OCI-LY7 (cell line): ENCODE data around the gene IGF2BP2. TPM values are rescaled to one million over a fixed set of nuclear protein-coding genes. Genes with fewer than 3 reads are reported as not detected.

Source experiments
- Bru-seq: library from RNA; stranded (reverse); fragments of 400-500 nt; gene quantifications from one replicate; lab custom pipeline; 2021; lab: Mats Ljungman, UMichigan
- BruChase-seq, 2 experiments: library from RNA; stranded (reverse); fragments of 400-500 nt; gene quantifications; one replicate each; lab custom pipeline; 2021; lab: Mats Ljungman, UMichigan
- BruUV-seq: library from RNA; stranded (reverse); fragments of 400-500 nt; replicated peaks from 2 replicates; lab custom pipeline; 2021; lab: Mats Ljungman, UMichigan
- CTCF ChIA-PET: fragments of 300-600 bp; sonication (Branson Sonifier 250); formaldehyde crosslinking; loops from one replicate; lab custom pipeline; 2022; ENCODE audit warnings: antibody characterized with exemption; ENCODE audit not compliant: unreplicated experiment; lab: Charles Lee
- POLR2A ChIA-PET: fragments of 300-600 bp; sonication (Branson Sonifier 250); formaldehyde crosslinking; loops from one replicate; lab custom pipeline; 2022; ENCODE audit warnings: antibody characterized with exemption; lab: Charles Lee
- DNase-seq: peaks from one replicate; pipeline ENCODE4 v3.0.0-alpha.2; 2015; ENCODE audit warnings: low spot score
- H2AFZ ChIP-seq: fragments of 200-600 bp; sonication (generic), shearing (Covaris generic); 2 replicates; pipeline ENCODE4 v1.6.1; 2014; ENCODE audit warnings: mild to moderate bottlenecking, antibody characterized with exemption, low read length, moderate library complexity
- H3K27ac ChIP-seq: fragments of 200-600 bp; sonication (generic); 2 replicates; pipeline ENCODE4 v1.5.1; 2014; ENCODE audit warnings: mixed run types, low read depth, mild to moderate bottlenecking, moderate library complexity, low read length, inconsistent platforms; ENCODE audit not compliant: poor library complexity, severe bottlenecking
- H3K36me3 ChIP-seq: fragments of 200-600 bp; sonication (generic); 2 replicates; pipeline ENCODE4 v1.6.1; 2014; ENCODE audit warnings: mild to moderate bottlenecking, antibody characterized with exemption, low read length, moderate library complexity, mixed read lengths; ENCODE audit not compliant: insufficient read depth
- H3K4me1 ChIP-seq: fragments of 200-600 bp; sonication (generic); 2 replicates; pipeline ENCODE4 v1.5.1; 2014; ENCODE audit warnings: mild to moderate bottlenecking, low read length; ENCODE audit not compliant: insufficient read depth, poor library complexity, severe bottlenecking
- H3K4me2 ChIP-seq: fragments of 200-600 bp; sonication (generic); 2 replicates; pipeline ENCODE4 v1.6.1; 2014; ENCODE audit warnings: mild to moderate bottlenecking, low read length
- H3K4me3 ChIP-seq: fragments of 200-600 bp; sonication (generic); 2 replicates; pipeline ENCODE4 v1.5.1; 2014; ENCODE audit warnings: mild to moderate bottlenecking, low read depth, low read length; ENCODE audit not compliant: poor library complexity, severe bottlenecking
- H3K79me2 ChIP-seq: fragments of 200-600 bp; sonication (generic); 2 replicates; pipeline ENCODE4 v1.6.1; 2016; ENCODE audit warnings: low read depth, mild to moderate bottlenecking, low read length, moderate library complexity, mixed read lengths; ENCODE audit not compliant: insufficient read depth
- H3K9me2 ChIP-seq: fragments of 200-600 bp; sonication (generic); 2 replicates; pipeline ENCODE4 v1.6.1; 2016; ENCODE audit warnings: mild to moderate bottlenecking, low read length, mixed read lengths; ENCODE audit not compliant: insufficient read depth
- H3K9me3 ChIP-seq: fragments of 200-600 bp; sonication (generic); 2 replicates; pipeline ENCODE4 v1.6.1; 2014; ENCODE audit warnings: mild to moderate bottlenecking, mixed run types, low read length, mixed read lengths
- H4K20me1 ChIP-seq: fragments of 200-600 bp; sonication (generic); 2 replicates; pipeline ENCODE4 v1.6.1; 2014; ENCODE audit warnings: mild to moderate bottlenecking, antibody characterized with exemption, low read length, moderate library complexity, mixed read lengths; ENCODE audit not compliant: insufficient read depth
- EZH2phosphoT487 ChIP-seq: fragments of 200-600 bp; sonication (generic); IDR thresholded peaks from 2 replicates; pipeline ENCODE4 v1.6.1; 2018; ENCODE audit warnings: low read depth, borderline replicate concordance, mild to moderate bottlenecking, mixed run types, antibody characterized with exemption, low read length, moderate library complexity, mixed read lengths
- intact Hi-C: fragments of 100-400 bp; cut with micrococcal nuclease; formaldehyde crosslinking; loops from one replicate; pipeline ENCODE4 v1.10.0; 2022; ENCODE audit not compliant: unreplicated experiment
- long read RNA-seq: library from polyadenylated mRNA; stranded (forward); transcript quantifications from one replicate; pipeline ENCODE4 v2.0.0, GENCODE V29; 2022
- total RNA-seq, 2 experiments: library from RNA; depleted of rRNA in 1 of 2; stranded (reverse); fragments of >200 nt in 1 of 2; shearing (Covaris generic) in 1 of 2; gene quantifications; 2 replicates each; pipeline ENCODE4 v1.2.3, GENCODE V29; 2014 to 2022
- TF ChIP-seq, protein P1 (sequence below): fragments of 200-600 bp; sonication (generic); conservative IDR thresholded peaks from 2 replicates; pipeline ENCODE4 v1.5.1; 2014; ENCODE audit warnings: mild to moderate bottlenecking, antibody characterized with exemption, low read length, moderate library complexity, mixed read lengths

The IGF2BP2 gene
- total RNA-seq (2014; rRNA removed; shearing (Covaris generic)) = 0.28 TPM in 1 of 2 replicates, not detected in the other
- not detected in 2 replicates for total RNA-seq (2022)
- percentile 15 among the genes with signal in this experiment for Bru-seq, nascent RNA
- BruChase-seq, experiment 1, labeled RNA remaining after a 6-hour chase = percentile 13 among the genes with signal in this experiment
- percentile 19 among the genes with signal in this experiment for BruChase-seq, experiment 2, labeled RNA remaining after a 2-hour chase
- long read RNA-seq = 0 reads

- no peaks in the 10 kb centered on the region for H3K4me1 ChIP-seq
- intact Hi-C loops = no loop called here
- ChIA-PET CTCF (no interaction called here), POLR2A (no interaction called here)
- peak within 1 kb of the TSS; percentile 59 for H3K4me3 ChIP-seq
- no peaks in the 10 kb centered on the region for H3K79me2 ChIP-seq
- H3K27ac ChIP-seq = no peak within 1 kb of the TSS
- no TSS peak for BruUV-seq
- no peaks in the 10 kb centered on the region for H3K36me3 ChIP-seq
- DNase-seq = peak; percentile 45
- no peak for TF ChIP-seq EZH2phosphoT487
- TF ChIP-seq, protein P1, sequence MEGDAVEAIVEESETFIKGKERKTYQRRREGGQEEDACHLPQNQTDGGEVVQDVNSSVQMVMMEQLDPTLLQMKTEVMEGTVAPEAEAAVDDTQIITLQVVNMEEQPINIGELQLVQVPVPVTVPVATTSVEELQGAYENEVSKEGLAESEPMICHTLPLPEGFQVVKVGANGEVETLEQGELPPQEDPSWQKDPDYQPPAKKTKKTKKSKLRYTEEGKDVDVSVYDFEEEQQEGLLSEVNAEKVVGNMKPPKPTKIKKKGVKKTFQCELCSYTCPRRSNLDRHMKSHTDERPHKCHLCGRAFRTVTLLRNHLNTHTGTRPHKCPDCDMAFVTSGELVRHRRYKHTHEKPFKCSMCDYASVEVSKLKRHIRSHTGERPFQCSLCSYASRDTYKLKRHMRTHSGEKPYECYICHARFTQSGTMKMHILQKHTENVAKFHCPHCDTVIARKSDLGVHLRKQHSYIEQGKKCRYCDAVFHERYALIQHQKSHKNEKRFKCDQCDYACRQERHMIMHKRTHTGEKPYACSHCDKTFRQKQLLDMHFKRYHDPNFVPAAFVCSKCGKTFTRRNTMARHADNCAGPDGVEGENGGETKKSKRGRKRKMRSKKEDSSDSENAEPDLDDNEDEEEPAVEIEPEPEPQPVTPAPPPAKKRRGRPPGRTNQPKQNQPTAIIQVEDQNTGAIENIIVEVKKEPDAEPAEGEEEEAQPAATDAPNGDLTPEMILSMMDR = no peak
- no peak within 1 kb of the TSS for H2AFZ ChIP-seq
- H3K9me2 ChIP-seq = no peaks in the 10 kb centered on the region
- no peaks in the 10 kb centered on the region for H4K20me1 ChIP-seq
- H3K4me2 ChIP-seq = peak within 1 kb of the TSS; percentile 66
- H3K9me3 ChIP-seq = no peaks in the 10 kb centered on the region
Measured at GRCh38 chr3:185825006-185825638, at the start of gene IGF2BP2. Gene IGF2BP2 (minus strand): TSS chr3:185825042. CDS start chr3:185824960, 82 bp downstream.

GRCh38 chr3:185874119-185874518 lies 49.3 kb upstream of the IGF2BP2 start:
- Histone ChIP-seq H3K9me3 (no peaks in the 10 kb centered on the region), H3K27ac (no peak overlapping the region), H3K4me1 (no peaks in the 10 kb centered on the region), H4K20me1 (no peaks in the 10 kb centered on the region), H3K4me2 (no peak overlapping the region), H3K4me3 (no peak overlapping the region), H3K9me2 (no peaks in the 10 kb centered on the region), H2AFZ (no peak overlapping the region), H3K36me3 (no peaks in the 10 kb centered on the region), H3K79me2 (no peaks in the 10 kb centered on the region)
- POLR2A ChIA-PET = no interaction called here
- intact Hi-C loops = no loop called here
- no peak for TF ChIP-seq EZH2phosphoT487
- TF ChIP-seq, protein P1 = no peak
- no TSS peak for BruUV-seq
- DNase-seq = no peak
- CTCF ChIA-PET = no interaction called here

- ChIA-PET POLR2A (no interaction called here), CTCF (no interaction called here)
- no peak overlapping the region for H3K4me3 ChIP-seq
- H3K27ac ChIP-seq = no peak overlapping the region
- no peak for DNase-seq
- H2AFZ ChIP-seq = no peak overlapping the region
- H3K79me2 ChIP-seq = no peaks in the 10 kb centered on the region
- no peaks in the 10 kb centered on the region for H3K4me1 ChIP-seq
- no peaks in the 10 kb centered on the region for H3K36me3 ChIP-seq
- H3K9me3 ChIP-seq = no peaks in the 10 kb centered on the region
- intact Hi-C loops = no loop called here
- TF ChIP-seq, protein P1 = no peak
- TF ChIP-seq EZH2phosphoT487 = no peak
- H4K20me1 ChIP-seq = no peaks in the 10 kb centered on the region
- no peaks in the 10 kb centered on the region for H3K9me2 ChIP-seq
- no TSS peak for BruUV-seq
- H3K4me2 ChIP-seq = no peak overlapping the region
Measured at GRCh38 chr3:185867650-185868049, 42.8 kb upstream of the IGF2BP2 start.
